ENCODE data around the gene FRRS1L.

- TF ChIP-seq CTCF (IDR thresholded peaks at IDR 0.05) (no peak), POLR2A (IDR thresholded peaks at IDR 0.05) (no peak), EP300 (IDR thresholded peaks at IDR 0.05) (no peak)
Observed at GRCh38 chr9:109190151-109190550, 23.1 kb upstream of the FRRS1L start.
